COLO668 (cell line): Measurements from ENCODE around the gene SOD2.
"Not testable (repeated sequence)": the region's sequence is repeated elsewhere in the genome, so short reads cannot be mapped to it uniquely, and the experiment has no call there.

Experiments
- DNase-seq: peaks from one replicate; lab custom pipeline; 2025; ENCODE audit not compliant: unreplicated experiment; lab: John Stamatoyannopoulos, UW

SOD2 gene

GRCh38 chr6:159693128-159693893 is at the start of gene SOD2:
Gene SOD2, minus strand, starts transcription at chr6:159693241. Its CDS starts 74 bp downstream, at chr6:159693167.
- peak; percentile 81 for DNase-seq

DNA sequence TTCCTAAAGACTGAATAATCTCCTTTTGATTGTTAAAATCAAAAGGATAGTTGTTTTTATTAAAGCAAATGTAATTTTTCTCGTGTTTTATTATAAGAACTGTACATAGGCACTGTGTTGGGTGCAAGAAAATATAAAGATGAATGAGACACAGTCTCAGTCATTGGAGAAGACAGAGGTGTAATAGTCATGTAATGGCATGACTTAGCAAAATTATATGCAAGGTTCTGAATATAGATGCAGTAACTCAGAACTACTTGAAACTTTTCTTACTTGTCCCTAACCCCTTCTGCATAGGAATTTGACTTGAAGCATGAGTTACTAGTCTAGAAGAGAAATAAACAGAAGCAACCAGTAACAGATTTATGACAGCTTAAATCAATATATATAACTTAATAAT is 49.1 kb upstream of the SOD2 start:
- DNase-seq, result no peak

GRCh38 chr6:159739341-159739740 is 46.3 kb upstream of the SOD2 start:
- DNase-seq, result no peak

GRCh38 chr6:159736908-159737307 is 43.9 kb upstream of the SOD2 start:
- no peak for DNase-seq

GRCh38 chr6:159733395-159733794 is 40.4 kb upstream of the SOD2 start:
- not testable (repeated sequence) for DNase-seq

- DNase-seq, result not testable (repeated sequence)
Measured at GRCh38 chr6:159732550-159732949, 39.5 kb upstream of the SOD2 start.

DNA sequence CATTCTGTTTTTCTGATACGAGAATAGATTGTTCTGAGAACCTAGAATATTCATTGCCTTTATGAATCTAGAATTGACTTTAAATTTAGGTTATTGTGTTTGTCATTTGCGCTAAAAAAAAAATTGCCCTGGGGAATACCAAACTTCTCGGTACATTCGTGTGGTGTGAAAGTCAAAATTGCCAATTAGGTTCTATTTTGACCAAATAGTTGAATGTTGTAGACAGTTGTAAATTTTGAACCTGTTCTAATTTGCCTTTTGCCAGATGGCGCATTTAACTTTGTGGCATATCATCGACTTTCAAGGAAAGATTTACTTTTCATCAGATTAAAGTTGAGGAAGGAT is 37.3 kb upstream of the SOD2 start:
- DNase-seq, result no peak

DNA sequence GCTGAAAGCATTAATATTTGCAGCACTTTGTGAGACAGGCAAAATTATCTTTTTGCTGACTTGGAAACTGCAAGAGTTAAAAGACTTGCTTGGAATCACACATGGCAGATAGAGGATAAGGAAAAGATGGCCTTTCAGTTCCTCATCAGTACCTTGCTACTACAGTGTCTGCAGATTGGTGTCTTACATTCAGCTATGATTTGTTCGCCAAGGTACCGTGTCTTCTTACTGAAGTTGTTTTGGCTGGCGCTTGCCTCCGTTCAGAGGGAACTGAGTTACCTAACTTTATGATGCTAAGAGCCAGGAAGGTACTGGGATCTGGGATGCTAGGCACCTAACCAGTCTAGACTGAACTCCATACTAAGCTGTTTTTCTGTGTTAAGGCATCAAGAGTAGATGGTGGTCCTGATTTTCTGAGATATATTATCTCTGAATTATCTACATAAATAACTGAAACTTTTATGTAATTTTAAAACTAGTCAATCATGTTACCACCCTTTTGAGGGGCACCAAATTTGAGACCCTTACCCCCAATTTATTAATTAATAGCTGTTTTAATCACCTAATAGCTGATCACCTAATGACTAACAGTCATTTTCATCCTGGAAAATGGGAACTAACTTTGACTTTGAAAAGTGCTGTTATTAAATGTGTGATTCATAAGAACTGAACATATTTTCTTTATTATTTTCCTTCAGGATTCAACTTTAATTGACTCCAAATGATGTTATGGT is 36.7 kb upstream of the SOD2 start:
- peak; percentile 1 for DNase-seq

DNA sequence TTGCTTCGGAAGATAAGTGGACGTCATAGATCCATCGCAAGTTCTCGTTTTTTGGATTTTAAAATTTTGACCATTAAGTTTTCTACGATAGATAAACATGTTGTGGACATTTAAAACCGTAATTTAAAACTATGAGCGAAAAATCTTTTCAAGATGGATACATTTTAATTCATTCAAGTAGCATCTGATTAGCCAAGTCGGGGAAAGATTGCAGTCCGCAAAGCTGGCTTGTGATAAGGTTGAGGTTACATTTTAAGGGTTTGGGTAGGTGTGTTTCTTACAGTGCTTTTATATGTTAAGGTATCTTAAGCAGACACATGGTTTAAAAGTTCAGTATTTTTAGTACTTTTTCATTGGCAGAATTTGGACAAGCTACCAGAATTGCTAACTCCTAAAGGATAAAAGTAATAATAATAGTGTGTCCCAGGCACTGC is 35.5 kb upstream of the SOD2 start:
- no peak for DNase-seq

- peak; percentile 72 for DNase-seq
Measured at GRCh38 chr6:159727717-159728445, 34.8 kb upstream of the SOD2 start.

DNA sequence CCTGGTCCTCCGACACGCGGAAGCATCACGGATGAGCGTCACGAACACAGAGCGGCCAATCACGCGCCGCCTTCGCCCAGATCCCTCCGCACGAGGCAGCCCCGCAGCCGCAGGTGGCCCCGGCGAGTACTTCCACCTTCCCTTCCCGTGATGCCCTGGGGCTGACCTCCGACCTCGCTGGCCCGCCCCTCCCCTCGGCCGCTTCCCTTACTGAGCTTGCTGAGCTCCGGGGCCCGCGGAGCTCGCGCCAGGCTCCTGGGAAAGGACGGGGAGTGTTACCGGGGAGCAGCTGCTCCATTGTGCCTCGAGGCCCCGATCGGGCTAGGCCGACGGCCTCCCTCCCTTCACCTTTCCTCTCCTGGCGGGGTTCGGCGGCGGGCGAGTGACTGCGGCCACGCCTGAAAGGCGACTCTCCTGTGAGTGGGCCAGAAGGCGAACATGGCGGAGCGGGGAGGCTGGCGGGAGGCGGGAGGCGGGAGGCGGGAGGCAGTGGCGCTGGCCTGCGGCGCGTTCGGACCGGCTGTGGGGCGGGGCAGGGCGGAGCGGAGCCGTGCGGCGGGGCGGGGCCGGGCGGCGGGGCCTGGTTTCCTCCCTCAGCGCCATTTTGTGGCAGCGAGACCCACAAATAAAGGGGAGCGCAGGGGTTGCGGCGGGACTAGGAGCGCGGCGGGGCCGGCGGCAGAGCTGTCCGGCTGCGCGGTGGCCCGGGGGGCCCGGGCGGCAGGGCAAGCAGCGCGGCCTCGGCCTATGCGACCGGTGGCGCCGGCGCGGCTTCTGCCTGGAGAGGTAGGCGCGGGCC is 34.1 kb upstream of the SOD2 start, which contains the start of gene WTAP:
TSS of gene WTAP (plus strand) at position 589 of the 799 bp plus-strand sequence. CDS start 8,760 bp downstream, outside the sequence.
- DNase-seq, result peak; percentile 95

DNA sequence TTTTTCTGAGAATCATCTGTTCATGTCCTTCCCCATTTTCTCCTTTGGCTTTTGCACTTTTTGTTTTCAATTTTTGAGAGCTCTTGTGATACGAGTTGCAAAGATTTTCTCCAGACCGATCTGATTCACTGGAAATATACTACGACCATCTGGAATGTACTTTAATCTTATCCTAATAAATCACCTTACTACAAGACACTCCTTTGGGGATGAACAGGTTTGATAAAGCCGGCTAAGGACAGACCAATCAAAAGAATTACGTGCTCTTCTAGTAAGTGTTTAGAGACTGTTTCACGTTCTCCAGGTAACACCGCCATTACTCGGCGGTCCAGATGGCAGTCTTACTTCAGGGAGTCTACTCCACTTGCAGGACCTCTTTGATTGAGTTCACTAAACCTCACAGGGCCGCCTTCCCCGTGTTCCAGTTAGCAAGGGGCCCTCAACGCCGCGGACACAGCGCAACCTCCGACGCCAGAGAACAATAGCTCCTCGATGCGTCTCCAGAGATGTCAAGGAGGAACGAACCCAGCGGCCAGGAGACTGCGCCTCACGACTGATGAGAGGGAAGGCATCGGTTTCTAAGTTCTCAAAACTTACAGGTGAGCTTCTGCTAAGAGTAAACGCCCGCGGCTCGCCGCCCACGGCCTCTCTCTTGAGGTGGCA is 33.3 kb upstream of the SOD2 start:
- no peak for DNase-seq

GRCh38 chr6:159725208-159725607 is 32.2 kb upstream of the SOD2 start:
- not testable (repeated sequence) for DNase-seq

DNA sequence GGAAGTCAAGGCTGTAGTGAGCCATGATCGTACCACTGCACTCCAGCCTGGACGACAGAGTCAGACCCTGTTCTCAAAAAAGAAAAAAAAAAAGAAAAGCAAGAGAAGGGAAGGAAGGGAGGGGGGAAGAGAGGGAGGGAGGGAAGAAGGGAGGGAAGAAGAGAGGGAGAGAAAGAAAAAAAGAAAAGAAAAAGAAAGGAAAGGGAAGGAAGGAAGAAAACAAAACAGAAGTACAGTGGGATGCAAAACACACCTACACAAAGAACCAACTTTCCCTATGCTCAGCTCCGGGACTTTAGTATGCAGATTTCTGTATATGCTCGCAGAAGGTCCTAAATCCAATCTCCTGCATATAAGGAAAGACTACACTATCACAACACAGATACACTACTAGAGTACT is 31.7 kb upstream of the SOD2 start:
- no peak for DNase-seq

- DNase-seq, result no peak
Measured at GRCh38 chr6:159723259-159723658, 30.2 kb upstream of the SOD2 start.

DNA sequence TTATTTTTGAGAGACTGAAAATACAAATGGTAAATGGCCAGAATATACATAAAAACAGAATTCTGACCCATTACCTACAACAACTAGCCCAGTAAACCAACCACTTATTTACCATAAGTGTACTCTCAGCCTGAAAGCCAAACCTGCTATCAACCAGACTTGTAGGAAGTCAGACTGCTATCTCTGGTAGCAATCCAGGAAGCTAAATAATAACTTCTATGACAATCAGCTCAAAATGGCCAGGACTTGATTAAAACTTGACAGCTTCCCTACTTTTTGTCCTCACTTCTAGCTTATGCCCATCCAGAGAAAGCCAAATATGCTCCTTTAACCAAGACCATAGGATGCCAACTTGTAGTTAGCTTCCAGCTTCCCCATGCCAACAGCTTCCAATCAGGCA is 29.6 kb upstream of the SOD2 start:
- DNase-seq, result no peak

DNA sequence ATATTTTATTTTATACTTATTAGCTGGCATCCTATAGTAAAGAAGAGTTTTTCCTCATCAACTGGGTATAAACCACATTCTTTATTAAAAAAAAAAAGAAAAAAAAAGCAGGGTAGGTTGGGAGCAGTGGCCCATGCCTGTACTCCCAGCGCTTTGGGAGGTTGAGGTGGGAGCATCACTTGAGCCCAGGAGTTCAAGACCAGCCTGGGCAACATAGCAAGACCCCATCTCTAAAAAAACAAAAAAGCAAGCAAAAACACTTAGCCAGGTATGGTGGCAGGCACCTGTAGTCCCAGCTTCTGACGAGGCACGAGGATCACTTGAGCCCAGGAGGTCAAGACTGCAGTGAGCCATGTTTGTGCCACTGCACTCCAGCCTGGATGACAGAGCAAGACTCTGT is 28.9 kb upstream of the SOD2 start:
- not testable (repeated sequence) for DNase-seq

DNA sequence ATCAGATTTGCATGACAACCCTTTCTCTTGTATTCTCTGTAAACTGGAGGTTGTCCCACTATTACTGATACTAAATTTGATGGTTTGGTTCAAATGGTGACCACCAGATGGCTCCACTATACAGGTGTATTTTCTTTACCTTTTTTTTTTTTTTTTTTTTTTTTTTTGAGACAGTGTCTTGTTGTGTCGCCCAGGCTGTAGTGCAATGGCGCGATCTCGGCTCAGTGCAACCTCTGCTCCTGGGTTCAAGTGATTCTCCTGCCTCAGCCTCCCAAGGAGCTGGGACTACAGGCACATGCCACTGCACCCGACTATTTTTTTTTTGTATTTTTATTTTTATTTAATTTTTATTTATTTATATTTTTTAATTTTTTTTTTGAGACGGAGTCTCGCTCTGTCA is 27.7 kb upstream of the SOD2 start:
- peak; percentile 11 for DNase-seq

DNA sequence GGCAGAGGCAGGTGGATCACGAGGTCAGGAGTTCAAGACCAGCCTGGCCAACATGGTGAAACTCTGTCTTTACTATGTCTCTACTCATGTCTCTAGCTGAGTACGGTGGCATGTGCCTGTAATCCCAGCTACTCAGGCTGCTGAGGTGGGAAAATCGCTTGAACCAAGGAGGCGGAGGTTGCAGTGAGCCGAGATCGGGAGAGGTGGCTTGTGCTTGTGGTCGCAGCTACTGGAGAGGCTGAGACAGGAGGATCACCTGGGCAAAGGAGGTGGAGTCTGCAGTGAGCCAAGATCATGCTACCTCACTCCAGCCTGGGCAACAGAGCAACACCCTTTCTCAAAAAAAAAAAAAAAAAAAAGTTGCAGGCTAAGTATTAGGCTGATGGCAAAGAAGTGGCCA is 26.2 kb upstream of the SOD2 start:
- DNase-seq, result no peak

GRCh38 chr6:159718634-159719033 is 25.6 kb upstream of the SOD2 start:
- no peak for DNase-seq
